T1000 (cell line): Measurements from ENCODE around the gene ARMS2.

Experiments used
- DNase-seq: peaks from one replicate; lab custom pipeline; 2025; ENCODE audit warnings: mixed read lengths; lab: John Stamatoyannopoulos, UW

ARMS2 gene

DNA sequence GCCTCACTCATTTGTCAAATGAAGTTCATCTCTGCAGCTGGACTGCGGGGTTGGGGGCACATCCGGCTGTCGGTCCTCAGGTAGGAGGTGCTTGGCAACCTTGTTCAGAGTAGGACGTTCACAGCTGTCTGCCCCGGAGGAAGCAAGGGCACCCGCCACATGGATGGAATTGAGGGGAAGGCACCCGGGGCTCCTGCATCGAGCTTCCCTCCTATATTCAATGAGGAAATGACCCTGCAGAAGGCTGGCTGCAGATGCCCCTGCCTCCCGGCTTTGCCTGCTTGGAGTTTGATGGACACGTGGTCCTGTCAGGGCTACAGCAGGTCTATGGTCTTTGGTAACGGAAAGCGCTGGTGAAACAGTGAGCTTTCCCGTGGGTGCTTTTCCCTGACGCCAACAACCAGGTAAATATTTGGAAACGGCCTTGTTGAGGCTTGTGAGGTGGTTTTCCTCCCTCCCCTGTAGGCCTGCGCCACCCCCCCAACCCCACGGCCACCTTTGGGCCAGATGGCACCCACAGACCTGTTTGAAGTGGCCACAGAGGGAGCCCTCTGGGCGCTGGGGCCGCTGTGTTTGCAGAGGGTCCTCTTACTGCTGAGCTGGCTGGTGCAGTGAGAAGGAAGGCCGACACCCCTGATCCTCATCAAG, 39.8 kb downstream of the ARMS2 start:
- no peak for DNase-seq

DNA sequence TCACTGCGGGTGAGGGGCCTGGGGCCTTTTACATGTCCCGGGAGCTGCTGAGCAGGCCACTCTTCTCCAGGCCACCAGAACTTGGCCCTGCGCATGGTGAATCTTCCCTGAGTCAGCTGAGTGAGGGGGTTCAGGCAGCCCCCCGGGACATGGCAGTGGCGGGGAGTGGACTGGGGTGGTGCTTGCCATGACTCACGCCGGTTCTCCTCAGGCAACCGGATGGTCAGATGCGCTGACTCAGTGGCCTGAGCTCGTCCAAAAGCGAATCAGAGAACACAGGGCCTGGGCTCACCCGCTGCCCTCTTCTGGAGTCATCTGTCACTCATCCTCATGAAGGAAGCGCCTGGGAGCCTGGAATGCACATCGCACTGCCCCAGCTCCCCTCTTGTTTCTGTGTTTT, 40.4 kb downstream of the ARMS2 start:
- peak; percentile 64 for DNase-seq

DNA sequence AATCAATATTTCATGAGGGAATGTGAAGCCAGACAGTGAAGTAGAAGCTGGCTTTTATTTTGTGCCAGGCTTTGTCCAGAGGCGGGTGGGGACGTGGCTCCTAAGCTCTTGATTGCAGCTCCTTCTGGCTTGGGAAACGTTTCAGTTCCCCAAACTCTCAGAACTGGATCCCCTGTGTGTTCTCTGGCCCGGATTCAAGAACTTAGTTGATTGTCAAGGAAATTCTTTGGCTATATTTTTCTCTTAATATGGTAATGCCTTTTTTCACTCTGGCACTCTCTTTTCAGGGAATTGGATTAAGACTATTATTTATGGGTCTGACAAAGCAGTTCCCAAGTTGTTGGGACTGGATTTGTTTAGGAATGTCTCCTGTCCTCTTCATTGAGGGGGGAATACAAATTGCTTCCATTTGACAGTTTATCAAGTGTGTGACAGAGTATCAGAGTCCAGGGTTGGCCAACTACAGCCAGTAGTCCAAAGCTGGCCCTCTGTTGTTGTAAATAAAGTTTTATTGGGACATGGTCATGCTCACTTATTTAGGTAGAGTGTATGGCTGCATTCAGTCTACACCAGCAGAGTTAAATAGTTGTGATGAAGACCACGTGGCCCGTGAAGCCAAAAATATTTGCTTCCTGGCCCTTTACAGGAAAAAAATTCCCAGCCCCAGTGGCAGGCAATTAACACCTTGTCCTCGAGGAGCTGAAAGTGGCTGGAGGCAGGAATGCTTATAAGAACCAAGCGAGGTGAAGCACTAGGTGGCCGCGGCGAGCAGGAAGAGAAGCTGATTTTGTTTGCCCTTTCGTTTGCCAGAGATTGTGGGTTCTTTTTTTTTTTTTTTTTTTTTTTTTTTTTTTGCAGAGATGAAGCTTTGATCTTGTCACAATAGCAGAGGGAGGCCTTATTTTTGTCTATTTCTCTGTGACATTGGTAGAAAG, 41.2 kb downstream of the ARMS2 start:
- no peak for DNase-seq

DNA sequence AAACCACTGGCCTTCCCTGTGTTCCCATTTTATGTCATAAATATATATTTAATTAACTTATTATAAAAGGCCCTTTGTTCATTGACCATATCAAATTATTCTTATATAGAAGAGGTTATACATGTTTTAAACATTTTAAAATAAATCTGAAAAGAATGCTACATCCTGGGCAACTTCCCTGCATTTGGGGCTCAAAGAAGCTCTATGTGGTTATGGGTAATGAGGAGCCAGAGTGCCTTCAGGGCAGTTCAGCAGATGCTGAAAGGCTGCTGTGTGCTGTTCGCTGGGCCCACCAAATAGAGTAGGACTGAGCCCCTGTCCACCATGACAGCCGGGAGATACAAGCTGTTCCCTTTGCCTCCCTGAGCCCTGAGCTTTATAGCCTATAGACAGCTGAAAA, 42.8 kb downstream of the ARMS2 start:
- DNase-seq: no peak

DNA sequence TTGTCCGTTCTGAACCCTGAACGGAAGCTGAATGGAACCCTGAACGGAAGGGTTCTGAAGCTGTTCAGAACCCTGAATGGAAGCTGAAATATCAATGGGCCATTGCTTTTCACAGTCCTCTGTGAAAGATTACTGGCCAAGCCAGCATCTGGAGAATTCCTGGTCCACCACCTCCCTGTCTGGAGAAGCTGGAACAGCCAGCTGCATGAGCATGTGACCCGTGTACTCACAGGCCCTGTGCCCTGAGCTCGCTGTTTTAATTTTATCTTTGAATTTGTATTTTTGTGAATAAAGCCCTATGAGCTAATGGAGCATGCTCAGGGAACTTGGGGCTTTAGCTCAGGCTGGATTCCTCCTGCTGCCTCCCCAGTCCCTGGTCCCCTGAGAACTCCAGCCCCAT, 44.1 kb downstream of the ARMS2 start:
- DNase-seq: no peak

DNA sequence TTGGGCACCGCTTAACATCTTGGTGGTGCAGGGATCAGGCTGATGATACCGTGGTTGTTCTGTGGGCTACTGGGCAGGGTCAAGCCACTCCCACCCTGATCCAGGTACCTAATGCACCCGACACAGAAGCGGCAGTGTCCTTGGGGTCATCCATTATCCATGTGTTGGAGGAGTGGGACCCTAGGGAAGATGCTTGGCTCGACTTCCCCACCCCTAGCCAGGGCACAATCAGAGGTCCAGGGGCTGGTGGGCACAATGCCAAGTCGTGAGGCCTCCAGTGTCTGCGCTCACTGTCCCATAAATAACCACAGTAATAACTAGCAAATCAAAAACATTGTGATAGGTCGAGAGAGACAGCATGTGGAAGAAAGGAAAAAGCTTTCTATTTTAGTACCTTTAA, 44.6 kb downstream of the ARMS2 start:
- DNase-seq: no peak

DNA sequence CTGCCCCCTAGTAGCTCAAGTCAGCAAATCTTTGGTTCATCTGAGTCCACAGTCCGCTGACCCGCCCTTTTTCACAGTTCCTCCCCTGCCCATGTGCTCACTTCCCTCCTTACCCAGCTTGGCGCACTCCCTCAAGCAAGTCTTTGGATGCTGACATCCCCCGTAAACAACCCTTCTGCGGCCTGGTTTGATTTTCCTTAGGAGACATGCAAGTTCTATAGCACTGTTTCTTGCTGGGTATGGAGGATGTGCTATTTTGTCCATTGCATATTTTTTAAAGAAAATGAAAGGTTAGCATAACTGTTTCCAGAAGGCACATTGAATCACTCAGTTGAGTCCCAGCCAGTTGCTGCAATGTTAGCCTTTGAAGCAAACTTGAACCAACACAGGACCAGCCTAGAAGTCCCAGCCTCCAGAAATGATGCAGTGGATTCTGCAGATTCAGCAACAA, 45.1 kb downstream of the ARMS2 start:
- DNase-seq: no peak

DNA sequence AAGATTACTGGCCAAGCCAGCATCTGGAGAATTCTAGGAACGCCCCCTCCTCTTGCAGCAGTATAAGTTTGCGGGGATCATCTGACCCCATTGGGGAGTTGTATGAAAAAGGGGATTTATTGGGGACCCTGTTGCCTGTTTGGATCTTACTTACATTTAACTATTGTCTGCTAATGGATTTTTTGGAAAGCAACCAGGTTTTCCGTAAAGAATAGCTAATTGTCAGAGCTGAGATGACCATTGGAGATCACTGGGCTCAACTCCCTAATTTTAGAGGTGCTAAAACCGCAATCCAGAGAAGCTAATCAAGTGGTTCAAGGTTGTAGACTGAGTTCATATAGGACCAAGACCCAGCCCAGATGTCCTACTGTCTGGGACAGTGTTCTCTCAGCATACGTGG, 45.7 kb downstream of the ARMS2 start:
- no peak for DNase-seq

DNA sequence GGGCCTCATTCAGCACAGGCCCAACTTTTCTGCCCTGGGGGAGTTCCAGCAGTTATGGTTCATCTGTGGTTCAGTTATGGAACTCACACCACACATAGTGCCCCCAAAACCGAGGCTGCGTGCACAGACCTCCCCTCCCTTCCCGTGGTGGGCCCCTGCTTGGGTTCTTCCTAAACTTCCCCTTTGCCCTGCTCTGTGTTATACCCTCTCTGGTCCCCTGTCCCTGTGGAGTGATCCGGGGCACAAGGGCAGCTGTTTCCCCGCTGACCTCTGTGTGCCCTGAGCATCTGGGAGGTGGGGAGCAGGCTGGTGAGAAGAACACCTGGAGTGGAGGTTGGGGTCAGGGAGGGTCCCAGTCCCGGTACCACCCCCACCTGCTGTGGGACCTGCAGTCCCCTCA, 46.3 kb downstream of the ARMS2 start:
- DNase-seq: no peak

DNA sequence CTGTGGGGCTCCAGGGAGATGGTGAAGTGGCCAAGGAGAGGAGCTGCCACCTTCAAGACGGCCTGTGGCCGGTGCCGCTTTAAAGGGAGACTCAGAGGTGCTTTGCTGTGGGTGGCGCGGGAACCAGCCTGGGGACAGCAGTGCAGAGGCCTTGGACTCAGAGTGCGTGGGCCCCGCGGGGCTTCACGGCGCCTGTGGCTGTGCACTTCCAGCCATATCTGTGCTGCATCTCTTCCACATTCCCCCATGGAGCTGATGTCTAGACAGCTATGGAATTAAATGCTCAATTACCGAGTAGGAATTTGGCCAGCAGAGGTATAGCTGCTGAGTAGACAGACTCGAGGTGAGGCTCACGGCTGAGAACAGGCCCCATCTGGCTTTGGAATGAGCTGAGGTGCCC, 48.6 kb downstream of the ARMS2 start:
- DNase-seq: no peak

DNA sequence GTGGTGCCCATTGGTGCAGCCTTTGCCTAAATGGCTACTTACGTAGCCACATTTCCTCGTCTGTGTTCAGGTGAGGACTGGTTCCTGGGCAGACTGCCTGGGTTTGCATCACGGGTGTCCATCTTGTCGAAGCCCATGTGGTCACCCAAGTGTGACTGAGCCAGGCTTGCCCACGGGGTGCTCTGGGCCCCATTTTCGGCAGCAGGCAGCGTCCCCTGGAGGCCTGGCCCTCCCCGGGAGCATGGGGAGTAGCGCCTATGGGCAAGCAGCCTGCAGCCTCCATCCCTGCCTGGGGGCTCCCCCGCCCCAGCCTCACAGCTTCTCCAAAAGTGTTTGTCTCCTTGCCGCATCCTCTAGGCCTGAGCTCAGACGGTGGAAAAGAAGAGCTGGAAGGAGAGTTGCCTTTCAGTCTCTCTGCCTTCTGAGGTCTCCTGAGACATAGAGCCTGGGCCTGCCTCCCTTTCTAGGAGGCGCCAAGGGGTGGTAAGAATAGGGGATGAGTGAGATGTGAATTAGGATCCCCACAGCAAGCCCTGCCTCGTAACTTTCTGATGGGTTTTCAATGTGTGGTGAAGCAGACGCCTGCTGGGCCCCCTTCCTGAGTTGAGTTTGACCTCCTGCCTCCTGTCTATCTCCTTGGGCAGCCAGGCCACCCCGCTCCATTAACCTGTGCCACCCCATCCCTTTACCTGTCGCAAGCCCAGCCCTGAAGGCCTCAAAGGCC, 49.6 kb downstream of the ARMS2 start:
- DNase-seq: no peak

DNA sequence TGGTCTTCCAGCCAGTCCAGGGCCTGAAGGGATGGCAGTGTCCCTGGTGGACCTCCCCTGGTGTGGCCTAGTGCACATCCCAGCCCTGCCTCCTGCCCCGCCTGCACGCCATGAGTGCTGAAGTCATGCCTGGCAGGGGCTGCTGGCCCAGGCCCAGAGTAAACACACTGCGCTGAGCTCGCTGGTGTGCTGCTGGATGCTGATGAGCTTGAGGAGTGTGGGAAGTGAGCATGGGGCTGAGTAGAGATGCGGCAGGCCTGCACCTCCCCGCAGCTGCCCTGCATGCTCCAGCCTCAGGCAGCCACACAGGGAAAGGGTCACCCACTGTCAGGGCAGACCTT, 50.1 kb downstream of the ARMS2 start:
- DNase-seq: peak; percentile 45

DNA sequence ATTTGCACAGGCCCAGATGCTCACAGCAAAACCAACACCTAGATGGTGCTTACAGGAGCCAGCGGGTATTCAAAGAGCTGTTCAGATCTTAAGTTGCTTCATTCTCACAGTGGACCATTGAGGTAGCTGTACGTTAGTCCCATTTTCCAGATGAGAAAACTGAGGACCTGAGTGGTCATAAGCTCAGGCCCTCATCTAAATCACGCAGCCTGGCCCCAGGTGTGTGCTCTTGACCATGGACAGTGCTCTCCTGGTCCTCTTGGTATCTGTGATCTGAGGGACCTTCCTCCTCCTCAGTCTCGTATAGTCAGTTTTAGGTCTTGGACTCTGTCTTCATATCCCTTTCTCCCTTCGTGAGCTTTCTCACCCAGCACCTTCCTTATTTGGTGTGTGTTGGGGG, 50.6 kb downstream of the ARMS2 start:
- no peak for DNase-seq

DNA sequence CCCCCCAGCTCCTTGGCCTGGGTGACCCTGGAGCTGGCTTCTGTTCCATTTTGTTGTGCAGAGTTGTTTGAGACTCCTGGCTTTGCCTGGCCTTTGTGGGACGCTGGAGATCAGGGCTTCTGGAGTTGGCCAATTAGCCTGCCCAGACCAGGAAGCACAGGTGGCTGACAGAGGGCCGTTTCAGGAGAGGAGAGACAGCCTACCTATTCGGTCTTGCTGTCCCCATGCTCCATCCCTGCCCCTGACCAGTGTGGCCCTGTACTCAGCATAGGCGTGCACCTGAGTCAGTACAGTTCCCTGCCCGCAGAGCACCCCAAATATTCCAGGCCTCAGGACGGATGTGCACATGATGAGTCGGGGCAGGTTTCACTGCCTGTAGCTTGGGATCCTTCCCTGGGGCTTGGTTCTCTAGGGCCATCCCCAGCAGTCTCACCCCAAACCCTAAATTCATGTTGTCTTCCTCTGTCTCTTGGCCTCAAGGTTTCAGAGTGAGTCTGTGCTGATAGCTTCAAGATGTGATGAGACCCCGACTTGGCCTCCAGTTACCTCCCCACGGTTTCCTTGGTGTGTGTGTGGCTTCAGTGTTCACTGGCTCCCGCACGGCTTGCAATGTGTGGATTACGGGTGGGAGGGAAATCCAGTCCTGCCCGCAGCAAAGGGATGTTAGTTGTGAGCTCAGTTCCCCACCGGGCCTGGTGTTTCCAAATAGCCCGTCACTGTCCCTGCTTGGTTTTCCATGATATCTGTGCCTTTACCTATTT, 51.6 kb downstream of the ARMS2 start:
- DNase-seq: no peak
